SK-N-DZ (cell line): Measurements from ENCODE around the gene KYAT1.

Experiments used
- DNase-seq: peaks from one replicate; pipeline ENCODE4 v3.0.0-alpha.2; 2015; ENCODE audit warnings: low spot score

Gene KYAT1

GRCh38 chr9:128909859-128910258 lies 28.1 kb upstream of the KYAT1 start:
- DNase-seq: no peak

- no peak for DNase-seq
Observed at GRCh38 chr9:128908372-128908771, 26.6 kb upstream of the KYAT1 start.

- DNase-seq: no peak
Observed at GRCh38 chr9:128906741-128907140, 25.0 kb upstream of the KYAT1 start.

GRCh38 chr9:128905964-128906363 lies 24.2 kb upstream of the KYAT1 start:
- DNase-seq: no peak

GRCh38 chr9:128903871-128904620 lies 22.3 kb upstream of the KYAT1 start:
- DNase-seq: no peak

GRCh38 chr9:128903079-128903461 lies 21.3 kb upstream of the KYAT1 start:
- DNase-seq: no peak

GRCh38 chr9:128902351-128903078 lies 20.8 kb upstream of the KYAT1 start:
- DNase-seq: no peak

GRCh38 chr9:128901822-128902221 lies 20.1 kb upstream of the KYAT1 start:
- no peak for DNase-seq

GRCh38 chr9:128901379-128901778 lies 19.6 kb upstream of the KYAT1 start:
- no peak for DNase-seq

- no peak for DNase-seq
Observed at GRCh38 chr9:128899566-128900322, 18.0 kb upstream of the KYAT1 start.

- no peak for DNase-seq
Observed at GRCh38 chr9:128898845-128899565, 17.3 kb upstream of the KYAT1 start.

GRCh38 chr9:128898382-128898781 lies 16.6 kb upstream of the KYAT1 start:
- DNase-seq: no peak

- no peak for DNase-seq
Observed at GRCh38 chr9:128895556-128895955, 13.8 kb upstream of the KYAT1 start.

GRCh38 chr9:128894764-128895163 lies 13.0 kb upstream of the KYAT1 start:
- no peak for DNase-seq

- no peak for DNase-seq
Observed at GRCh38 chr9:128893354-128893753, 11.6 kb upstream of the KYAT1 start.

GRCh38 chr9:128892221-128892921 lies 10.6 kb upstream of the KYAT1 start:
- no peak for DNase-seq

GRCh38 chr9:128891321-128892220 lies 9.8 kb upstream of the KYAT1 start:
- DNase-seq: no peak

- DNase-seq: no peak
Observed at GRCh38 chr9:128887914-128888350, 6.2 kb upstream of the KYAT1 start.

GRCh38 chr9:128887049-128887448 lies 5.3 kb upstream of the KYAT1 start:
- DNase-seq: no peak
